Endothelial cell of umbilical vein (primary cell): Measurements from ENCODE around the gene ACOT7.
A peak's percentile ranks its signal among the peaks of the same experiment; 100 is the strongest.

Source experiments
- CTCF ChIP-seq, 2 donors: IDR thresholded peaks; 1 replicate in 1 of 2; 2 replicates in 1 of 2; pipeline ENCODE4 v1.5.1; 2011; ENCODE audit warnings: low read length in 2 of 2, mild to moderate bottlenecking in 2 of 2, moderate library complexity in 2 of 2, control low read depth in 1 of 2, inconsistent platforms in 1 of 2, low read depth in 1 of 2; ENCODE audit not compliant: insufficient read depth in 1 of 2; ENCODE audit errors: extremely low read depth in 1 of 2
- POLR2A ChIP-seq: IDR thresholded peaks from 2 replicates; pipeline ENCODE4 v1.6.1; 2012; ENCODE audit warnings: low read depth, mild to moderate bottlenecking, control low read depth, low read length
- POLR2AphosphoS5 ChIP-seq: IDR thresholded peaks from 2 replicates; pipeline ENCODE4 v1.6.1; 2012; ENCODE audit warnings: low read depth, mild to moderate bottlenecking, control low read depth, low read length, moderate library complexity; ENCODE audit not compliant: insufficient read depth

- TF ChIP-seq POLR2AphosphoS5 = peak; percentile 38
- TF ChIP-seq POLR2A = no peak
- TF ChIP-seq CTCF (IDR thresholded peaks at IDR 0.05; ENCODE audit: extremely low read depth in 1 of 2, insufficient read depth in 1 of 2, low read depth in 1 of 2, low read length in 2 of 2) = no peak
These were observed 132.5 kb downstream of the ACOT7 start, which contains the start of gene GPR153 for GRCh38 chr1:6260961-6261614.
